NOMO-1 treated with DMSO at 0.1 percent for 48 hours (cell line): ENCODE data around the gene RAI1.

Source experiments
- DNase-seq: peaks from one replicate; lab custom pipeline; 2025; ENCODE audit not compliant: unreplicated experiment; lab: John Stamatoyannopoulos, UW

Gene RAI1

DNA sequence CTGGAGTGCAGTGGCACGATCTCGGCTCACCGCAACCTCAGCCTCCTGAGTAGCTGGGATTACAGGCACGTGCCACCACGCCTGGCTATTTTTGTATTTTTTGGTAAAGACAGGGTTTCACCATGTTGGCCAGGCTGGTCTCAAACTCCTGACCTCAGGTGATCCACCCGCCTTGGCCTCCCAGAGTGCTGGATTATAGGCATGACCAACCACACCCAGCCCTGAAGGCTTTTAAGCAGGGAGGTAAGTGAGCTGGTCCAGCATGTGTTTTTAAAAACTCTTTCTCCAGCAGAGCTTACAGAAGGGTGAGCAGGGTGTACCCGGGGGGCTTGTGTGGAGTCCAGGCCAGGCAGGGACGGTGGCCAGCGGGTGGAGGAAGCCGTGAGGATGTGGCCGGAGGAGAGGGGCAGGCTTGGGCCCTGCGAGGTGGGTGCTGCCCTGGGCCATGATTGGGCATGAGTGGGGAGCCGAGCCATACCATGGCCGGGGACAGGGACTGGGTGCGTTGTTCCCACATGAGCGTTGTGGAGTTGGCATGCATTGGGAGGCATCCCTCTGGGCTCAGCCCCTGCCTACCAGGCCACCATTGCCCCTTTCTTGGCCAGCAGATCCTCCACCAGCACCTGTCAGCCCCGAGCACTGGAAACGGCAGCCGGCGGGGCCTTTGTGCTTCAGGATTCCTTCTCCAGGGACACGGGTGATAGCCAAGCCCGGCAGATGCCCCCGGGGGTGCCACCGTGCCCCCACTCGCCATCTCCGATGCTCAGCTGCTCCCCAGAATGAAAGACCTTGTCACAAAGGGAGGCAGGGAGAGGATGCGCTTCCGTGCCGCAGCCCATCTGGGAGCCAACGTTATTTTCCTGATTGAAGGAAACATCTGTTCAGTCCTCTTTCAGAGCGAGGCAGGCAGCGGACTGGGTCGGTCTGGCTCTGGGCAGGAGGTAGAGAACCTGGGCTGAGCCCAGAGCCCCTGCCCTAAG, 64.5 kb downstream of the RAI1 start:
- DNase-seq, result no peak

DNA sequence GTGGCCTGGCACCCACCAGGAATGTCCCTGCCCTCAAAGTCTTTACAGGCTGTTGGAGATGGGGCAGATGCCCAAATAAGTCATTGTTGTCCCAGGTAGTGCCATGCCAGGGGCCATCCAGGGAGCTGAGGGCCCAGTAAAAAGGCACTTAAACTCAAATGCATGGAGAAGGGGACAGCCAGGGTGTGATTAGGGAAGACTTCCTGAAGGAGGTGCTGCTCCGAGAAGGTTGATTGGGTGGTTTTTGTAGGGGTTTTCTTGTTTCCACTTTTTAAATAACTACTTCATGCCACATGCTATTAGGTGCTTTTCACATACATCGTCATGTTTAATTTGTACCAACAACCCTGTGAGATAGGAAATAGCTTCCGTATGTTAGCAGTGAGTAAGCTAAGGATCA, 66.9 kb downstream of the RAI1 start:
- DNase-seq, result no peak

DNA sequence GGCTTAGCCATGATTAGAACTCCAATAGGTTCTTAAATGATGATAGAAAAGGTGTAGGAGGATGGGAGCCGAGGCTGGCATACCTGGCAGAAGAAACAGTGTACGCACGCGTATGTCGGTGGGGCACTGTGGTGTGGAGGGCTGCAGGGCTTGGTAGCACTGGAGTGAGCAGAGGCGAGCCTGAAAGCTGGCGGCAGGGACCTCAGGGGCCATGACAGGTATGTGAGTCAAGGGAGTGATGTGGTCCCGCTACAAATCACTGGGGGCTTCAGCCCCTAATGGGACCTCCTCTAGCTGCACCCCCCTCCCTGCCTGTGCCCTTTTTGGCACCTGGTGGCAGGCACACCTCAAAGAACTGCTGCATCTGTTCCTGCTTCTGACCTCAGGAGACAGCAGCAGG, 67.3 kb downstream of the RAI1 start:
- DNase-seq, result no peak

DNA sequence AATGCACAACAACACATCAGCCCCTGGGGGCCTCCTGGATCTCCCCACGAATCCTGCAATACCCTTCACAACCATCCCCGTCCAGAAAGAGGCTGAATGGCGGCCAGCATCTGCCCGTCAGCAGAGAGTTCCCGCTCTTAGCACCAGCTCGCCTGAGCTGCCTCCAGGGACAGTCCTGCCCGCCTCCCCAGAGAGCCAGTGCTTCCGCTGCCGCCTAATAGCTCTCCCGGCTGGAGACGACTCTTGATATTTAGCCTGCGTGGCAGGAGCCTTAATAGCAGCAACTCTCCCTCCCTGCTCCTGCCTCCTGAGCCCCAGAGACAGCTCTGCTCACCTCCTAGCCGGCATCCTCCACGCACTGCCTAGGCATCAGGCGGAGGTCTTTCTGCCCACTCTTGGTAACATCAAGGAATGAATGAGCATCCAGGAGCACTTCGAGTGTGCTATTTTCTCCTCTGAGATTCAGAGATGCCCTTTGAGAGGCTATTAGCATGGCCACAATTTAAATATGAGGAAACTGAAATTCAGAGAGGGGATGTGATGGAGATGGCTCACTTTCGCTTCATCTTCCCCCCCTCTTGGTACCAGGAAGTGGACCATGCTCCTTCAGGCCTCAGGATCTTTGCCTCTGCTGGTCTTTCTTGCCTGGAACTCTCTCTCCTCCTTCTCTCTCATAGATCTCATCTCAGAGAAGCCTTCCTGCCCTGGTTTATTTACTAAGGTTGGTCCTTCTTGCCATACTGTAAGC, 67.9 kb downstream of the RAI1 start:
- peak; percentile 81 for DNase-seq

- DNase-seq, result peak; percentile 23
These were observed 68.7 kb downstream of the RAI1 start for GRCh38 chr17:17749921-17750320.

GRCh38 chr17:17750881-17751280, 69.6 kb downstream of the RAI1 start:
- peak; percentile 84 for DNase-seq

DNA sequence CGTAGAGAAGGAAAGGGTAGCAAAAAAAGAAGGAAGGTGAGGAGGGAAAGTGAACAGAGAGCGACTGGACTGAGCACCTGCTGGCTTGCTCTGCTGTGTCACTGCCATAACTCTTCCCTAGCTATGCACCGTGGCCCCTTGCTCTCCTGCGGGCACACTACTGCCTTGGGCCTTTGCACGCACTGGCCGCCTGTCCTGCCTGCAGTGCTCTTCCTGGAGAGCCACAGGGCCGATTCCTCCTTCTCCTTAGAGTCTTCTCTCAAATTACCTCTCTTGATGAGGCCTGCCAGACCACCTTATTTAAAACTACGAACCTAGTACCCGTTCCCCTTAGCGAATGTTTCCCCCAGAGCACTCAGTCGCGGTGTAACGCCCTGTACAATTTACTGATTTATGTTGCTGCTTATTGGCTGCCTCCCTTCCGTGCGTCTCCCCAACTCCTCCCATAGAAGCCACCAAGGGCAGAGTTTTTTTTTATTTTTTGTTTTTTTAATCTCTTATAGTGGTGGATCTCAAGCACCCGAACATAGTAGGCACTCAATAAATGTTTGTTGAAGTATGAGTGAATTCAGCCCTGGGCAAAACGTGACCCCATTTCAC, 70.3 kb downstream of the RAI1 start:
- DNase-seq, result peak; percentile 41

DNA sequence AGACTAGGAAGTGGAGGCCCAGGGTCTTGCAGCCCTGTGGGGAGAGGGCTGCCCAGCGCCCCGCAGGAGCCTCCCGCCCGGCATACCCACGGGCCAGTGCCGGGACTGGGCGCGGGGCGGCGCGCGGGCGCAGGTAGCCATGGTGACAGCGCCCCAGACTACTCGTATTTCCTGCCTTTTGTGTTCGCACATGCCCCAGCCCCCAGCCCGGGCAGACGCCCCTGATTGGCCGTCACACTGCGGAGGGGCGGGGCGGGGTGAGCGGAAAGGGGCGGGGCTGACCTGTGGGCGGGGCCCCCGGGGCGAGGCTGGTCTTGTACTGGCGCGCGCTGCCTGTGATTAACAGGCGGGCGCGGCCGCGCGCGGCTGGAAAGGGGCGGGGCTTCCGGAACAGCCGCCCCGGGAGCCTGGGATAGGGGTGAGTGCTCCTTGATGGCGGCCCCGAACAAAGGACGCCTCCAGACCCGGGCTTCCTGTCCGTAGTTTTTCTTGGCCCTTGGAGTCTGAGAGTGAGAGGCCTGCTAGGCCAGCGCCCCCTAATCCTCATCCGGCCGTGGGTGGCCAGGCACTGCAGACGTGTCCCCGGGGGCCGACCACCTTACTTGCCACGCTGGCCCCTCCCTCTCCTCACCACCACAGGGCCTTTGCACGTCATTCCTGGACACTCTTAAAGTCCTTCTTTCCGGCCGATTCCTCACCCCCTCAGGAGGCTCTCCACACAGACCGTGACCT, 71.0 kb downstream of the RAI1 start:
- DNase-seq, result peak; percentile 94

- DNase-seq, result no peak
These were observed 71.6 kb downstream of the RAI1 start for GRCh38 chr17:17752821-17753321.

DNA sequence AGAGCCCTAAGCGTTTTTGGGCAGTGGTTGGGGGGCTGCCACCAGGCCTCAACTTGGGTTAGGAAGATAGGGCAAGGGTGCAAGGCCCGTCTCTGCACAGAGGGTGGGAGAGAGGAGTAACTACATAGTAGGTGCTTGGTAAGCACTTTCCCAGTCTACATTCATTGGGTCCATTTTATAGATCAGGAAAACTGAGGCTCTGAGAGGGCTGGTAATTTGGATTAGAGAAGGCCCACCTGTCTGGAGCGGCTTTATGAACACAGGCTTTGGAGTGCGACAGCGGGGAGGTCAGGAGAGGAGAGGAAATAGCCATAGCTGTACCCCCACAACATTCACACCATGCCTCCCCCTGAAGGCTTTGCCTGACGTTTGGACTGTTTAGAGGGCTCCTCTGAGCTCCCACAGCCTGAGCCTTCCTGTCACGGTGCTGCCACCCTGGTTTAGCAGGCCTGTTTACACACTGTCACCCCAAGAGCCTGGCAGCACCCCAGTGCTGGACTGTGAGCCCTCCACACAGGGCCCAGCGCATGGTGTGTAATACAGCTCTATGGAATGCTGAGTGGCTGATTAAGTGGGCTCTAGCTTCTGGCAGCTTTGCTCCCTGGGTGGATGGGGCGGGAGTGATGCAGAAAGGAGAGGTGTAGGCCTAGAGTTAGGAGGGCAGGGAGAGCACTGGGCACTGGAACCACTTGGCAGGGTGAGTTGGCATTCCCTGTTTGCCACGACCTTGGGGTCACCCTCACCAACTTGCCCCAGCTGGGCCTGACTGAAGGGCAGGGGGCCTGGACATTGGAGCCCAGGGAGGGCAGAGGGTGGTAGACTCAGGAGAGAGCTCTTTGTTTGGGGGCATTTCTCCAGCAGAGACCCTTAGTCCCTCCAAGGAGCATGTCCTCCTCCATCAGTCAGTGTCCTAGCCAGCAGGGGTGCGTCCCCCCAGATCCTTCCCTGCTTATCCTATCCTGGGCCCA, 73.7 kb downstream of the RAI1 start:
- no peak for DNase-seq

DNA sequence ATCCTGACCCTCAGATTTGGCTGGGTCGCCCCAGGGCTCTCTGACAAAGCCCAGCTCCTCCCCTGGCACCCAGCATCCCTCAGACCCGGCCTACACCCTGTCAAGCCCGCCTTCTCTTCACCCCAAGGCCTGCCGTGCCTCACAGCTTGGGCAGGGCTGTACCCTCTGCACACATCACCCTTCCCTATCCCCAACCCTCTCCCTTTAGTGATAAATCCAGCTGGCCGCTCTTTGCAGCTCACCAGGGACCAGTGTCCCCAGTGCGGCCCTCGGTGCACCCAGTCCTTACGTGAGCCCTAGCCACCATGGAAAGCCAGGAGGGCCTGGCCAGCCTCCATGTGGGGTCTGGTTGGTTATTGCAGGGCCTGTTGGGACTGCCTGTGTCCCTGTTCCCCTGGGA, 74.5 kb downstream of the RAI1 start:
- DNase-seq, result no peak

GRCh38 chr17:17757391-17757791, 76.1 kb downstream of the RAI1 start:
- DNase-seq, result peak; percentile 41

- peak; percentile 47 for DNase-seq
These were observed 76.9 kb downstream of the RAI1 start for GRCh38 chr17:17757956-17758845.

DNA sequence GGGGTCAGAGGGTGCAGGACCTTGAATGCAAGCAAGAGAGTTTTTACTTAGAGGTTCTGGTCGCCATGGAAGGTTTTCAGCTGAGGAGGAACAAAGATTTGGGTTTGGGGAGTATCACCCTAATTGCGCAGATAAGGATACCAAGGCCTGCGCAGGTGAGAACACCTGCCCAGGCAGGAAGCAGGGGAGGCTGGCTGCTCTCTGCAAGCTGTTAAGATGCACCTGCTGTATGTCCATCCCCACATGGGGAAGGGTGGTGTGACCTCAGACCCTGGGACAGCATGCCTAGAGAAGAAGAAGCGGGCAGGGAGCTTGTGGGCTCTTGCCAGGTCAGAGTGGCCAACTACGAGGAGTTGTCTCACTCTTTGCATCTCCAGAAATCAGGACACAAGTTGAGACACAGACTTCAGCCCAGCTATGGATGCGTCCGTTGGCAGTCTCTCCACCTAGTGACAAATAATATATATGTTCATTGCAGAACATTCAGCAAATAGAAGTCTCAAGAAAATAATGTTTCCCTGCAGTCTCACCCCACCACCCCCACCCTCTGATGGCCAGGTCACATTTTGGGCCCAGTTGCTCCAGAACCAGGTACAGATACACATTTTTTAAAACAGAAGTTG, 77.8 kb downstream of the RAI1 start:
- DNase-seq, result no peak

DNA sequence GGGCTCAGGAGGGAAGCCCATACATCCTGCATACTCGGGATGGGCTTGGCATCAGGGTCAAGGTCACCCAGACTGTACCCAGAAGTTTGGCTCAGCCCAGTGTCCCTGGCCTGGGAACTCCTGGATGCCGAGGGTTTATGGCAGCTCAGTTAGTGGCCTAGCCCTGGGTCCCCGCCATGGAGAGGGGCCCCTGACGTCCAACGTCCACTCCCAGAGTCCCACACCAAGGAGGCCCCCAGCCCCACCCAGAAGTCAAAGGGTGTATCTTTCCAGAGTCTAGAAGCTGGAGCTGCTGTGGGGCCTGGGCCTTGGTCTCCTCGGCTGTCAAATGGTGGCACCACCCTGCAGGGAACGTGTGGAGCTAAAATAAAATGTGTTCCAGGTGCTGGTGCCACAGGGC, 79.1 kb downstream of the RAI1 start:
- DNase-seq, result no peak

DNA sequence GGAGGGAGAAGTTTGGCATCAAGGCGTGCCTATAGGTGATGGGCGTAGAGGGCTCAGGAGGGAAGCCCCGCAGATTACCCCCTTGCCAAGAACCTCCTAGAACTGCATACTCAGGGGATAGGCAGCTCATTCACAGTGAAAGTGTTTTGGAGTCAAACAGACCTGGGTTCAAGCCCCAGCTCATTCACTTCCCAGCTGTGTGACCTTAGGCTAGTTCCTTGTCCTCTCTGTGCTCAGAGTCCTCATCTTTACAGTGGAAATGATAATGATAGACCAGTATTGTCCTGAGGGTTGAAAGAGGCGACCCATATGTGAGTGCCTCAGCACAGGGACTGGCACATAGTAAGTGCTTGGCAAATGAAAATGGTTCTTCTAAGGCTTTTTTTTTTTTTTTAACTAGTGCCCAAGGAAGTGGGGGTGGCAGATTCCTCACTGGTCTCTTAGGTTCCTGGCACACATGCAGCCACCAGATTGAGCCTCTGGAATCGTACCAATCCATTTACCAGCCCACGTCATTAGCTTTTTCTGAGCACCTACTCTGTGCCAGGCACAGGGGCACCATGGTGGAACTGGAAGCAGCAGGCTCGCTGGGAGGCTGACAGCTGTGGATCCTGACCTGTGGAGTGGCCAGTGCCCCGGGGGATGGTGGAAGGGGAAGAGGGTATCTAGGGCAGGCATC, 79.8 kb downstream of the RAI1 start:
- DNase-seq, result no peak

DNA sequence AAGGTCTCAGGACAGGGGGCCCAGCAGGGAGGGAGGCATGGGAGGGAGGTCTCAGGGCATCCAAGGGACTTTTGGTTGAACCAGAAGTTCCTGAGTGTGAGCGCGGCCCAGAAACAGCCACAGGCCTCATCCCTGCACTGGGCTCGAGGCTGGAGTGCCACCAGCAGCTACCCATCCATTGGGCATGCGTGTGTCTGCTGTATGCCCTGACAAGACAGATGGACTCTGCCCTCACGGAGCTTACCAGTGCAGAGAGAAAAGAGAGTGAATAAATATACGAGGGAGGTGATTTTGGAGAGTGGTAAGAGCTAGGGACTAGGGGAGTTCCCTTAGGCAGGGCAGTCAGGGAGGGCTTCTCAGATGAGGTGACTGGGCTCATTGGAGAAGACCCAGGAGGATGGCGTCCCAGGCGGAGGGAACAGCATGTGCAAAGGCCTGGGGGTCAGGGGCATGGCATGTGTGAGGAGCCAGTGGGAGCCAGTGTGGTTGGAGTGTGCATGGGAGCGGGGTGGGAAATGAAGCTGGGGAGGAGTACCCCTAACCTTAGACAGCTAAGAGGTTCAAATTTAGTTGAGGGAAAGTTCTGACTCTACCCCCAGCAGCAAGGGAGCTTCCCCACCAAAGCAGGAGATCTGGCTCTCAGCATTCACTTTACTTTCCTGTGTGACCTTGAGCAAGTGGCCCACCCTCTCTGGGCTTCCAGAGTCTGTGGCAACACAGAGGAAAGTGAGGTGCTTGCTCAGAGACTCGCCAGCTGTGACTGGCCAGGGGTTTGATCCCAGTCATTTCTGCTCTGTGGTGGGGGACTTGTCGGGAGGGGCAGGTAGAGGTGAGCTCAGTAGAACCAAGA, 80.9 kb downstream of the RAI1 start:
- no peak for DNase-seq
